Measurements from ENCODE around the gene ZNF548.
A peak's percentile ranks its signal among the peaks of the same experiment; 100 is the strongest.

Gene ZNF548

GRCh38 chr19:57421037-57421436 lies 31.4 kb downstream of the ZNF548 start:
- Mint-ChIP-seq H3K4me3 (no peak overlapping the region), H3K36me3 (ENCODE audit: low read depth) (peaks cover 59% of the 10 kb centered on the region), H3K27ac (no peak overlapping the region), H3K4me1 (ENCODE audit: low read depth) (peaks cover 5% of the 10 kb centered on the region), H3K27me3 (no peaks in the 10 kb centered on the region), H3K9me3 (peaks cover 73% of the 10 kb centered on the region)
- intact Hi-C loops (cut with micrococcal nuclease): no loop called here

- Mint-ChIP-seq H3K9me3 (peaks cover 60% of the 10 kb centered on the region), H3K4me3 (peak overlapping the region; percentile 83), H3K27ac (peak overlapping the region; percentile 76), H3K27me3 (no peaks in the 10 kb centered on the region), H3K36me3 (ENCODE audit: low read depth) (peaks cover 35% of the 10 kb centered on the region), H3K4me1 (ENCODE audit: low read depth) (peaks cover 21% of the 10 kb centered on the region)
- intact Hi-C loops (cut with micrococcal nuclease): loop anchor here (1.0 to 5.0 kb wide), 3 partner anchors 23 to 45 kb away; partner anchors contain the start of genes ZNF17, ZNF548 and ZNF772
These were observed 44.9 kb downstream of the ZNF548 start for GRCh38 chr19:57434386-57435061.

- Mint-ChIP-seq H3K9me3 (peaks cover 61% of the 10 kb centered on the region), H3K27me3 (no peaks in the 10 kb centered on the region), H3K36me3 (ENCODE audit: low read depth) (peaks cover 43% of the 10 kb centered on the region), H3K4me3 (peak within 1 kb of the TSS; percentile 83), H3K4me1 (ENCODE audit: low read depth) (peaks cover 21% of the 10 kb centered on the region), H3K27ac (peak within 1 kb of the TSS; percentile 76)
- intact Hi-C loops (cut with micrococcal nuclease): loop anchor here (1.0 to 5.0 kb wide), 3 partner anchors 24 to 46 kb away; partner anchors contain the start of genes ZNF17, ZNF548 and ZNF772
These were observed 45.7 kb downstream of the ZNF548 start, which contains the start of gene ZNF749 for GRCh38 chr19:57435062-57435978. Gene ZNF749 (plus strand): TSS chr19:57435325. CDS start chr19:57435579, 254 bp downstream.

- intact Hi-C loops (cut with micrococcal nuclease): loop anchor here (5.0 kb wide), 1 partner anchor 41 kb away; the partner anchor contains the start of gene ZNF772
- no peaks in the 10 kb centered on the region for H3K27me3 Mint-ChIP-seq
- H3K36me3 Mint-ChIP-seq (ENCODE audit: low read depth): peaks cover 47% of the 10 kb centered on the region
- H3K4me1 Mint-ChIP-seq (ENCODE audit: low read depth): peaks cover 26% of the 10 kb centered on the region
- H3K27ac Mint-ChIP-seq: no peak overlapping the region
- peaks cover 61% of the 10 kb centered on the region for H3K9me3 Mint-ChIP-seq
- H3K4me3 Mint-ChIP-seq: peak overlapping the region; percentile 83
These were observed 46.8 kb downstream of the ZNF548 start for GRCh38 chr19:57436417-57436816.

GRCh38 chr19:57437931-57438330 lies 48.3 kb downstream of the ZNF548 start:
- Mint-ChIP-seq H3K4me3 (no peak overlapping the region), H3K9me3 (peaks cover 64% of the 10 kb centered on the region)

GRCh38 chr19:57438925-57439324 lies 49.3 kb downstream of the ZNF548 start:
- intact Hi-C loops (cut with micrococcal nuclease): loop anchor here (5.0 kb wide), 1 partner anchor 38 kb away; the partner anchor contains the start of gene ZNF772
- no peaks in the 10 kb centered on the region for H3K27me3 Mint-ChIP-seq
- no peak overlapping the region for H3K27ac Mint-ChIP-seq
- H3K9me3 Mint-ChIP-seq: peaks cover 67% of the 10 kb centered on the region
- peaks cover 26% of the 10 kb centered on the region for H3K4me1 Mint-ChIP-seq (ENCODE audit: low read depth)
- peaks cover 64% of the 10 kb centered on the region for H3K36me3 Mint-ChIP-seq (ENCODE audit: low read depth)
- no peak overlapping the region for H3K4me3 Mint-ChIP-seq

More at GRCh38 chr19:57437931-57438330, 48.3 kb downstream of the ZNF548 start:
- Mint-ChIP-seq H3K27ac (no peak overlapping the region), H3K4me1 (ENCODE audit: low read depth) (peaks cover 26% of the 10 kb centered on the region), H3K27me3 (no peaks in the 10 kb centered on the region), H3K36me3 (ENCODE audit: low read depth) (peaks cover 54% of the 10 kb centered on the region)
- intact Hi-C loops (cut with micrococcal nuclease): loop anchor here (5.0 kb wide), 1 partner anchor 39 kb away; the partner anchor contains the start of gene ZNF772

- intact Hi-C loops (cut with micrococcal nuclease): no loop called here
- no peaks in the 10 kb centered on the region for H3K27me3 Mint-ChIP-seq
- peaks cover 56% of the 10 kb centered on the region for H3K36me3 Mint-ChIP-seq (ENCODE audit: low read depth)
- H3K9me3 Mint-ChIP-seq: peaks cover 85% of the 10 kb centered on the region
- no peak overlapping the region for H3K27ac Mint-ChIP-seq
- peaks cover 5% of the 10 kb centered on the region for H3K4me1 Mint-ChIP-seq (ENCODE audit: low read depth)
- H3K4me3 Mint-ChIP-seq: no peak overlapping the region
These were observed 52.5 kb downstream of the ZNF548 start for GRCh38 chr19:57441979-57442752.

GRCh38 chr19:57443121-57443696 lies 53.6 kb downstream of the ZNF548 start:
- intact Hi-C loops (cut with micrococcal nuclease): no loop called here
- Mint-ChIP-seq H3K4me1 (ENCODE audit: low read depth) (peaks cover 5% of the 10 kb centered on the region), H3K36me3 (ENCODE audit: low read depth) (peaks cover 54% of the 10 kb centered on the region), H3K9me3 (peaks cover 83% of the 10 kb centered on the region), H3K27me3 (no peaks in the 10 kb centered on the region), H3K27ac (no peak overlapping the region), H3K4me3 (no peak overlapping the region)

- H3K36me3 Mint-ChIP-seq (ENCODE audit: low read depth): no peaks in the 10 kb centered on the region
- no peaks in the 10 kb centered on the region for H3K27me3 Mint-ChIP-seq
- no peaks in the 10 kb centered on the region for H3K4me1 Mint-ChIP-seq (ENCODE audit: low read depth)
- no peak overlapping the region for H3K27ac Mint-ChIP-seq
- intact Hi-C loops (cut with micrococcal nuclease): no loop called here
- peaks cover 76% of the 10 kb centered on the region for H3K9me3 Mint-ChIP-seq
- H3K4me3 Mint-ChIP-seq: no peak overlapping the region
These were observed 62.7 kb downstream of the ZNF548 start for GRCh38 chr19:57452307-57452706.

Data from dendritic cell treated with granulocyte-macrophage colony-stimulating factor and Interleukin-4, amounts not matched to agents 40 ng/mL and 50 ng/mL, for 4 days (primary cell).